IPS-NIHi11 (cell line): Measurements from ENCODE around the gene CD300H.
"Not testable (repeated sequence)": the region's sequence is repeated elsewhere in the genome, so short reads cannot be mapped to it uniquely, and the experiment has no call there.

ENCODE experiments used
- DNase-seq: peaks from one replicate; pipeline ENCODE4 v3.0.0; 2012; ENCODE audit warnings: mixed read lengths, low spot score

CD300H gene

GRCh38 chr17:74584292-74585060, 17.2 kb upstream of the CD300H start:
- DNase-seq, result no peak

DNA sequence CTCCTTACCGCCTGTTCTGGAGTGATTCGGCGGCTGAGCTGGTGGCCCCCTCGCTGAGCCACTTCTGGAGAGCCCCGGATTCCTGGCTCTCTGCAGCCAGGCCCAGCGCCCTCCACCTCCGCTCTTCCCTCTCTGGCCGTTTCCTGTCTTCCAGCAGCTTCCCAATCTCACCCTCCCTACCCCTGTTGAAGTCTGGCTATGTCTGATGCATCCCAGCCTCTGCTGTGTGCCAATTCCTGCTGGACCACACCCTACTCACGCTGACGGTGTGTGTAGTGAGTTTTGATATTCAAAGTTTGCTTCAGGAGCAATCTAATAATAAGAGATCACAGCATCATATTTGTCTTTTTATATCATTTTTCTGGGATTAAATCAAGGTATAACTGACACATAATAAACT, 15.3 kb upstream of the CD300H start:
- DNase-seq, result no peak

DNA sequence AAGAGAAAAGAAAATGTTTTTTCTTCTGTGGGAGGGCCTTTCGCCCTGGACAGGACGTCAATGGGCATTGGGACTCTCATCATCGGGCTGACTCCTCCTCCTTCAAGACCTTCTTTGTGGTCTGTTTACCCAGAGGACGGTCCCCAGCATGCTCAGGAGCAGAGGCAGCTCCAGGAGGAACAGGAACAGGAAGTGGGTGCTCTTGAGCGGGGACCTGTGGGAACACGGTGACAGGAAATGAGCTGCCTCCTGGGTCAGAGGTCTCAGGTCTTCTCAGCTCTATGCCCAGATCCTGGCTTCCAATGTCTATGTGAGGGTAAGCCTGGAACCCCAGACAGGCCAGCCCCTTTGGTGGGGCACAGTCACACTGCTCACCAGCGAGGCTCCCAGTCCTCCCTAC, 12.6 kb upstream of the CD300H start:
- no peak for DNase-seq

GRCh38 chr17:74578979-74579378, 11.7 kb upstream of the CD300H start:
- DNase-seq, result no peak

- DNase-seq, result no peak
Observed at GRCh38 chr17:74574489-74575142, 7.3 kb upstream of the CD300H start.

DNA sequence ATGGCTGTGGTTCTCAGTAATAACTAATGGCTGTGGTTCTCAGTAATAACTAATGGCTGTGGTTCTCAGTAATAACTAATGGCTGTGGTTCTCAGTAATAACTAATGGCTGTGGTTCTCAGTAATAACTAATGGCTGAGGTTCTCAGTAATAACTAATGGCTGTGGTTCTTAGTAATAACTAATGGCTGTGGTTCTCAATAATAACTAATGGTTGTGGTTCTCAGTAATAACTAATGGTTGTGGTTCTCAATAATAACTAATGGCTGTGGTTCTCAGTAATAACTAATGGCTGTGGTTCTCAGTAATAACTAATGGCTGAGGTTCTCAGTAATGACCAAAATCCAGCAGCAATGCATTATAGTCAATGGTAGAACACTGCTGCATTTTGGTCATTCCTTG, 6.3 kb upstream of the CD300H start:
- not testable (repeated sequence) for DNase-seq

GRCh38 chr17:74573169-74573568, 5.9 kb upstream of the CD300H start:
- no peak for DNase-seq

DNA sequence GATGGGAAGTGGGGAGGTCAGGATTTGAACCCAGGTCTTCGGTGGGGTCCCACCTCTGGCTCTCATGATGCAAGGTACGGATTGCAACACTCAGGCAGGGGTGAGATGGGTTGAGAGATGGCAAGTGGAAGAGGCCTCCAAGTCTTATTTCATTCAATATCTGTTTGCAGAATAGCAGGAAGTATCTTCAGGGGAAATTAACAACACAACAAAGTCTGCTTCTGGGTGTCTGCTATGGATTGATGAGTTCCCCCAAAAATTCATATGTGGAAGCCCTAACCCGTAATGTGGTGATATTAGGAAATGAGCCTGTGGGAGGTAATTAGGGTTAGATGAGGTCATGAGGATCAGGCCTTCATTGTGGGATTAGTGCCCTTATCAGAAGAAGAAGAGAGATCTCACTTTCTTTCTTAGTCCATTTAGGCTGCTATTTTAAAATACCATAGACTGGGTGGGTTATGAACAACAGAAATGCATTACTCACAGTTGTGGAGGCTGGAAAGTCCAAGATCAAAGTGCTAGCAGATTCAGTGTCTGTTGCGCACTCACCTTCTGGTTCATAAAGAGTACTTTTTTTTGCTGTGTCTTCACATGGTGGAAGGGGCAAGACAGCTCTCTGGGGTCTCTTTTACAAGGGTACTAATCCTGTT, 4.4 kb upstream of the CD300H start:
- no peak for DNase-seq

GRCh38 chr17:74569020-74570003, 2.0 kb upstream of the CD300H start:
- no peak for DNase-seq

- no peak for DNase-seq
Observed at GRCh38 chr17:74568106-74568873, 981 bp upstream of the CD300H start.

DNA sequence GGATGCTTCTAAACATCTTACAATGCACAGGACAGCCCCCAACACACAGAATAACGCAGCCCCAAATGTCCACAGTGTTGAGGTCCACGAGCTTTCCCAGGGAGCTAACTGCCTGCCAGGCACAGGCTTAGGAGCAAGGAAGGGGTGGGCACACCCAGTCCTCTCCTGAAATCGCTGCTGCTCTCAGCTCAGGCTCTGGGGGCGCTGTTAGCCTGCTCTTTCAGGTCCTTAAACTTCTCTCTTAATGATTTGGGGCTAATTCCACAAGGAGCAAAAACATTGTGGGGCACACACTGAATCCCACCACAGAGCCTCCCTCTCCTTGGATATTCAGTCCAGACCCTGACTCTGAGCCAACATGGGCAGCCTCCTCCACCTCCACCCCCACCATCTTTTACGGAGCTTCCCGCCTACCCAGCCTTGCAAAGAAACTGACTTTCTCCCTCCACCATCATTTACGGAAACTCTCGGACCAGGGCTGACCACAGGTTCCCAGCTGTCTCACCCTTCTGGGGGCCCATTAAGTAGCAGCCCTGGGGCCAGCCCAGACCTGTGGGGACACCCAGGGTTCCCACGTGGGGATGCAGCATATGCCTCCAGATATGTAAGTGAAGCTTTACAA, 1.1 kb downstream of the CD300H start:
- DNase-seq, result peak; percentile 77

DNA sequence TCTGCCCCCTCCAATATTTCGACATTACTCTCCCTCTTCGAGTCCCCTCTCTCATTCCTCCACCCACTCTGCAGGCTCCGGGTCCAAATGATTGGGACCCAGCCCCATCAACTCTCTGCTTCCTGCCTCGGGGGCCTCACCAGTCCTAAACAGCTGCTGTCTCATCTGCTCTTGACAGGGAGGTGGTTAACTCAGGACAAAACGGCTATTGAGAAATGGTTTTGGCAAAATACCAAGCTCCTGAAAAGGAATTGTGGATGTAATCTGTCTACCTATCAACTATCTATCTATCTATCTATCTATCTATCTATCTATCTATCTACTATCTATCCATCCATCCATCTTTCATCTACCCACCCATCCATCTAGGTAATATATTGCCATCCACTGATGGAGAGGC, 2.2 kb downstream of the CD300H start:
- DNase-seq, result no peak

GRCh38 chr17:74563358-74563757, 4.0 kb downstream of the CD300H start:
- no peak for DNase-seq

DNA sequence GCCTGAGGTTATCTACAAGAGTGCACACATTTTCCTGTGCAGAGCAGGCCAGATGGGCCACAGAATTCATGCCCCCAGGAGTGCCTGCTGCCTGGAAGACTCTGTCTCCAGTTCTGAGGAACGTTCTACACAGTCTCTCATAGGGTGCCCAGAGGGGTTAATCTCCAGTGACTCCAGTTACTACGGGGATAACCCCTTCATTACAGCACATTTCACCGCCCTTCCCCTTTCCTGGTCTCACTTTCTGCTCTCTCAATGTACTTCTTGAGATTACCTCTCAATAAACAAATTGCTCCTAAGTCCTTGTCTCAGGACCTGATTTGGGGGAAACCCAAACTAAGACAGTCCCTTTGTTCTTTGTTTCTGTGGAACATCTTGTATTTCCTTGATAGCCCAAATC, 5.7 kb downstream of the CD300H start:
- no peak for DNase-seq

GRCh38 chr17:74558882-74559519, 8.3 kb downstream of the CD300H start:
- DNase-seq, result no peak

DNA sequence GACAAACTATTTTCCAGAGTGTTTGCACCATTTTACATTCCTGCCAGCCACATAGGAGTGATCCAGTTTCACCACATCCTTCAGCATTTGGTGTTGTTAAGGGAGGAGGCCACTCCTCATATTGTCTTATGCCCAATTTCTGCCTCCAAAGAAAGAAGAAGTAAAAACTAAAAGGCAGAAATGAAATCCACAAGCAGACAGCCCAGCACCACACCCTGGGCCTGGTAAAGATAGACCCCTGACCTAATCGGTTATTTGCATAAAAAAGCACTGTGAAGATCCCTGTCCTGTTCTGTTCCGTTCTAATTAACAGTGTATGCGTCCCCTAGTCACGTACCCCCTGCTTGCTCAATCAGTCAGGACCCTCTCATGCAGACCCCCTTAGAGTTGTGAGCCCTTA, 8.9 kb downstream of the CD300H start:
- not testable (repeated sequence) for DNase-seq

DNA sequence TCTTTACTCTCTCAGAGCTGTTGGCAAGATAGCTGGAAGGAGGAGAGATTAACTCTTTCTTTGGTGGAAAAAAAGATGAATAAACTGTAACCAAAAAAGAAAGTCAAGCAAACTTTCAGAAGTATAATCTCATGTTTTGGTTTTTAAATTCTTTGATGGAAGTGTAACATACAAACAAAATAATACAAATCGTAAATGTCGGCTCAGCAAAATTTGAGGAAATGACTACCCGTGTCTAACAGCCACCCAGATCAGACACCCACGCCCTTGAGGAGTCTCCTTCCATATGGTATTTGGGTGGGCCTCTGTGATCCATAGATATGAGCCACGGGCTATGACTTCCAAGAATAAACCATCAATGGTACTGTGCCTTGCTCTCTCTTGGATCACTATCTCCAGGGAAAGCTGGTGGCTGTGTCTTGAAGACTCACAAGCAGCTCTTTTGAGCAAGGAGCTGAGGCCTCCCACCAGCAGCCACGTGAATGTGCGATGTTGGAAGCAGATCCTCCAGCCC, 11.8 kb downstream of the CD300H start:
- DNase-seq, result no peak

DNA sequence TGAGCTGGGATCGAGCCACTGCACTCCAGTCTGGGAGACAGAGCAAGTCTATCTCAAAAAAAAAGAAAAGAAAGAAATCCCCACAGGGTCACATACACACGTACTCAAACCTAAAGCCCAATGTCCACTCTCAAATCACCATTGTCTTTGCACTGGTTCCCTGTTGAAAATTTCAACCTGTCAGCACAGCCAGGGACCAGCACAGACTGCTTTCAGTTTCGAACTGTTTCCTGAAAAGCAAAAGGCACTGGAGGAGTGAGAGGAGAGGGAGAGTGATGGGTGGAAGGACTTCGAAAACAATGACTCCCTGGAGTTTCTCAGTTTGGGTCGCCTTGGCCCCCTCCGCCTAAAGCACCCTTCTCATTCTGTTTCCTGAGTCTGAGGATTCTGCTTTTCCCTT, 12.4 kb downstream of the CD300H start:
- DNase-seq, result no peak

- DNase-seq, result no peak
Observed at GRCh38 chr17:74552037-74552436, 15.3 kb downstream of the CD300H start.

DNA sequence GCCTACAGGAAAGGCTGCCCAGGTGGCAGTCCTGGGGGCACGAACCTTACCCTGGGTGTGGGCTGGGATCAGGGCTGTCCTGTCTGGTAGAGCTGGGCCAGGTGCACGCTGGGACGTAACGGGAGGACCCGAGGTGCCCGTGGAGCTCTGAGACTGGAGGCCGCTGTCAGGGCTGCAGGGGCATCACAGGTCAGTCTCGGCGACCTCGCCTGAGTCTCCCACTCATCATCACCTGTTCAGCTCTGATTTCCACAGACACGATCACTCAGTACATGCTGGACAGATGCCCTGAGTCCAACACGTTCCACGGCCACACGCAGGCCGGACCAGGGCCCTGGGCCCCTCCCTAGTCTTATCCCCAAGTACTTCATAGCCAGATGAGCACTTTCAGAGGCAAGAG, 16.7 kb downstream of the CD300H start:
- no peak for DNase-seq
